ENCODE data around the gene SNRPD1.
"Not testable (repeated sequence)": the region's sequence is repeated elsewhere in the genome, so short reads cannot be mapped to it uniquely, and the experiment has no call there.

The SNRPD1 gene

GRCh38 chr18:21636769-21637168 lies 24.7 kb downstream of the SNRPD1 start:
- DNase-seq (ENCODE audit: low read depth) = no peak

- DNase-seq (ENCODE audit: low read depth) = no peak
These were observed 26.7 kb downstream of the SNRPD1 start for GRCh38 chr18:21638822-21639221.

- not testable (repeated sequence) for DNase-seq (ENCODE audit: low read depth)
These were observed 28.3 kb downstream of the SNRPD1 start for GRCh38 chr18:21640375-21640774.

GRCh38 chr18:21650311-21650710 lies 38.2 kb downstream of the SNRPD1 start:
- no peak for DNase-seq (ENCODE audit: low read depth)

GRCh38 chr18:21652073-21652472 lies 40.0 kb downstream of the SNRPD1 start:
- DNase-seq (ENCODE audit: low read depth) = no peak

GRCh38 chr18:21653361-21653760 lies 41.2 kb downstream of the SNRPD1 start:
- no peak for DNase-seq (ENCODE audit: low read depth)

GRCh38 chr18:21656402-21656801 lies 44.3 kb downstream of the SNRPD1 start:
- DNase-seq (ENCODE audit: low read depth) = peak; percentile 31

GRCh38 chr18:21660078-21660477 lies 48.0 kb downstream of the SNRPD1 start:
- DNase-seq (ENCODE audit: low read depth) = no peak

GRCh38 chr18:21662581-21662980 lies 50.5 kb downstream of the SNRPD1 start:
- no peak for DNase-seq (ENCODE audit: low read depth)

GRCh38 chr18:21663578-21663977 lies 51.5 kb downstream of the SNRPD1 start:
- DNase-seq (ENCODE audit: low read depth) = no peak

- no peak for DNase-seq (ENCODE audit: low read depth)
These were observed 52.0 kb downstream of the SNRPD1 start for GRCh38 chr18:21664069-21664468.

- peak; percentile 17 for DNase-seq (ENCODE audit: low read depth)
These were observed 57.7 kb downstream of the SNRPD1 start for GRCh38 chr18:21669736-21670285.

GRCh38 chr18:21672521-21673267 lies 60.6 kb downstream of the SNRPD1 start:
- peak; percentile 21 for DNase-seq (ENCODE audit: low read depth)

GRCh38 chr18:21675354-21675753 lies 63.2 kb downstream of the SNRPD1 start:
- DNase-seq (ENCODE audit: low read depth) = not testable (repeated sequence)

- DNase-seq (ENCODE audit: low read depth) = no peak
These were observed 66.7 kb downstream of the SNRPD1 start for GRCh38 chr18:21678859-21679258.

GRCh38 chr18:21680161-21680560 lies 68.0 kb downstream of the SNRPD1 start:
- DNase-seq (ENCODE audit: low read depth) = no peak

GRCh38 chr18:21682371-21683051 lies 70.4 kb downstream of the SNRPD1 start:
- peak; percentile 73 for DNase-seq (ENCODE audit: low read depth)
